H1 (cell line): ENCODE data around the gene ASIC1. TPM values are rescaled to one million over a fixed set of nuclear protein-coding genes. Genes with fewer than 3 reads are reported as not detected.

Source experiments
- FOSL1 ChIP-seq: IDR thresholded peaks from 2 replicates; pipeline ENCODE4 v1.6.1; 2011; ENCODE audit warnings: mild to moderate bottlenecking, low read depth, low read length, moderate library complexity; ENCODE audit not compliant: insufficient read depth
- SAP30 ChIP-seq: fragments of 300-600 bp; sonication (generic); IDR thresholded peaks from 2 replicates; pipeline ENCODE4 v1.7.1; 2012; ENCODE audit warnings: low read length, moderate library complexity, mild to moderate bottlenecking, inconsistent platforms; ENCODE audit not compliant: insufficient read depth, insufficient replicate concordance
- SP4 ChIP-seq: IDR thresholded peaks from 2 replicates; pipeline ENCODE4 v1.6.1; 2012; ENCODE audit warnings: low read length, inconsistent platforms
- ZNF274 ChIP-seq: IDR thresholded peaks from 2 replicates; pipeline ENCODE4 v1.7.0; 2012; ENCODE audit warnings: low read length, borderline replicate concordance; ENCODE audit errors: extremely low read depth
- polyA plus RNA-seq, 7 experiments: library from polyadenylated mRNA; depleted of rRNA in 3 of 7; stranded (reverse) in 5 of 7; unstranded in 2 of 7; fragments of >200 nt in 5 of 7; fragments of 200-250 nt in 2 of 7; gene quantifications; 1 replicate in 5 of 7; 2 replicates in 1 of 7; 4 replicates in 1 of 7; pipeline versions ENCODE4 v1.2.1 to v1.2.3, GENCODE V29; 2011 to 2013; ENCODE audit warnings: missing spikeins in 2 of 7, mixed read lengths in 2 of 7
- total RNA-seq: library from RNA; stranded (reverse); fragmentation: NEBNext Ultra II Directional; extraction: Animal tissue kit (Norgen Biotek cat#: 25700); gene quantifications from 2 replicates; pipeline ENCODE4 v1.2.1, GENCODE V29; 2021

ASIC1 gene
- total and polyA plus RNA-seq, 2 of the 8 experiments (the other 6 are each of a cell fraction or from before 2014, with no cell fraction given) = 2.4 to 4.4 TPM

GRCh38 chr12:50024227-50024626 lies 33.2 kb upstream of the ASIC1 start (continued):
- no peak for TF ChIP-seq ZNF274
- no peak for TF ChIP-seq FOSL1
- no peak for TF ChIP-seq SAP30
- no peak for TF ChIP-seq SP4
